A549 (cell line): ENCODE data around the gene DCLK3.

ENCODE experiments used
- HDAC2 ChIP-seq: fragments of 200-600 bp; sonication (generic); IDR thresholded peaks from 2 replicates; pipeline ENCODE4 v1.6.1; 2016
- TF ChIP-seq, protein P1 (sequence below): fragments of >200 bp; sonication (Bioruptor Twin); formaldehyde crosslinking; IDR thresholded peaks from 3 replicates; pipeline ENCODE4 v1.5.1; 2016

DNA sequence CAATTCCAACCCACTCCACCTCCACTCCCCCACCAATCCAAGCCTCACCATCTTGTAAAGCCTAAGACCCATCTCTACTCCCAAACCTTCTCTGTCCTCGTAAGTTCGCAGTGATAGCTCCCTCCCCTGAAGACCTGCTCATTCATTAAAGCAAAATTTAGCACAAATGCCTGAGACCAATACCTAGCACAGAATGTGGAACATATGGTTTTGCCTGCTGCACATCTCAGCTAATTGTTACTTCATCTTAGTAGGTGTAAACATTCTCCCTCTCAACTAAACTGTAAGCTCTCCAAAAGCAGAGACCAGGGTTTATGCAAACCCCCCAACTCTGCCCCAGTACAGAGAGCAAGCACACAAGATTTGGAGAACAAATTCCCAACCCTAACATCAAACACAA lies 20.5 kb downstream of the DCLK3 start:
- TF ChIP-seq, protein P1, sequence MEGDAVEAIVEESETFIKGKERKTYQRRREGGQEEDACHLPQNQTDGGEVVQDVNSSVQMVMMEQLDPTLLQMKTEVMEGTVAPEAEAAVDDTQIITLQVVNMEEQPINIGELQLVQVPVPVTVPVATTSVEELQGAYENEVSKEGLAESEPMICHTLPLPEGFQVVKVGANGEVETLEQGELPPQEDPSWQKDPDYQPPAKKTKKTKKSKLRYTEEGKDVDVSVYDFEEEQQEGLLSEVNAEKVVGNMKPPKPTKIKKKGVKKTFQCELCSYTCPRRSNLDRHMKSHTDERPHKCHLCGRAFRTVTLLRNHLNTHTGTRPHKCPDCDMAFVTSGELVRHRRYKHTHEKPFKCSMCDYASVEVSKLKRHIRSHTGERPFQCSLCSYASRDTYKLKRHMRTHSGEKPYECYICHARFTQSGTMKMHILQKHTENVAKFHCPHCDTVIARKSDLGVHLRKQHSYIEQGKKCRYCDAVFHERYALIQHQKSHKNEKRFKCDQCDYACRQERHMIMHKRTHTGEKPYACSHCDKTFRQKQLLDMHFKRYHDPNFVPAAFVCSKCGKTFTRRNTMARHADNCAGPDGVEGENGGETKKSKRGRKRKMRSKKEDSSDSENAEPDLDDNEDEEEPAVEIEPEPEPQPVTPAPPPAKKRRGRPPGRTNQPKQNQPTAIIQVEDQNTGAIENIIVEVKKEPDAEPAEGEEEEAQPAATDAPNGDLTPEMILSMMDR: no peak
- TF ChIP-seq HDAC2: no peak
